GM12878 (cell line): ENCODE data around the gene ADAMTS3. TPM values are rescaled to one million over a fixed set of nuclear protein-coding genes. Genes with fewer than 3 reads are reported as not detected.

Source experiments
- ATAC-seq: fragments of 200-7000 bp; cut with Tn5 transposase; 3 replicates; pipeline ENCODE4 v1.9.1; 2020; ENCODE audit warnings: mild to moderate bottlenecking, moderate library complexity
- BruUV-seq: library from RNA; stranded (reverse); fragments of 400-500 nt; replicated peaks from 2 replicates; lab custom pipeline; 2021; lab: Mats Ljungman, UMichigan
- CTCF ChIA-PET: fragments of 300-600 bp; sonication (Branson Sonifier 250); formaldehyde crosslinking; extraction: SDS; loops from one replicate; lab custom pipeline; 2021; ENCODE audit warnings: inconsistent platforms; lab: Yijun Ruan, JAX
- POLR2A ChIA-PET: fragments of 350-600 bp; formaldehyde crosslinking; extraction: SDS; loops from one replicate; lab custom pipeline; 2021; ENCODE audit warnings: inconsistent platforms; lab: Charles Lee
- RAD21 ChIA-PET: fragments of 300-600 bp; sonication (Branson Sonifier 250); formaldehyde crosslinking; loops from one replicate; lab custom pipeline; 2023; ENCODE audit warnings: antibody characterized with exemption; ENCODE audit not compliant: unreplicated experiment; lab: Charles Lee
- SMC1A ChIA-PET: fragments of 300-600 bp; sonication (Branson Sonifier 250); formaldehyde crosslinking; loops from one replicate; lab custom pipeline; 2023; ENCODE audit not compliant: unreplicated experiment, uncharacterized antibody; lab: Charles Lee
- DNase-seq: peaks from one replicate; pipeline ENCODE4 v3.0.0-alpha.2; 2011; ENCODE audit warnings: low read depth, low spot score
- FAIRE-seq: peaks from 3 replicates; lab custom pipeline; 2011; peaks lifted over from hg19 to GRCh38; lab: Jason Lieb, UNC
- H2AFZ ChIP-seq: 2 replicates; pipeline ENCODE4 v1.6.0; 2011; ENCODE audit warnings: low read depth, low read length, control low read depth; ENCODE audit not compliant: control insufficient read depth
- H3K27ac ChIP-seq: 2 replicates; pipeline ENCODE4 v1.5.1; 2011; ENCODE audit warnings: control low read depth; ENCODE audit not compliant: control insufficient read depth, insufficient read depth
- H3K27me3 ChIP-seq, 2 experiments: replicated peaks in 1 of 2; 2 replicates each; pipeline versions ENCODE4 v1.6.0 to v1.6.1; 2011; ENCODE audit warnings: low read length in 1 of 2; ENCODE audit not compliant: control insufficient read depth in 2 of 2, insufficient read depth in 2 of 2
- H3K36me3 ChIP-seq, 2 experiments: 2 replicates each; pipeline ENCODE4 v1.5.1; 2011; ENCODE audit warnings: low read length in 1 of 2; ENCODE audit not compliant: control insufficient read depth in 2 of 2, insufficient read depth in 2 of 2
- H3K4me1 ChIP-seq: 2 replicates; pipeline ENCODE4 v1.6.1; 2011; ENCODE audit warnings: mild to moderate bottlenecking, low read length, moderate library complexity, mixed read lengths; ENCODE audit not compliant: control insufficient read depth, insufficient read depth
- H3K4me2 ChIP-seq: 2 replicates; pipeline ENCODE4 v1.6.0; 2011; ENCODE audit warnings: control low read depth; ENCODE audit not compliant: control insufficient read depth, insufficient read depth
- H3K4me3 ChIP-seq: fragments of 200-600 bp; sonication (generic); 2 replicates; pipeline ENCODE4 v1.5.1; 2016
- H3K79me2 ChIP-seq: 2 replicates; pipeline ENCODE4 v1.6.0; 2011; ENCODE audit warnings: low read length; ENCODE audit not compliant: control insufficient read depth, insufficient read depth
- H3K9ac ChIP-seq: 2 replicates; pipeline ENCODE4 v1.8.0; 2011; ENCODE audit warnings: low read length, control low read depth, mixed read lengths; ENCODE audit not compliant: control insufficient read depth, insufficient read depth
- H3K9me3 ChIP-seq: replicated peaks from 3 replicates; pipeline ENCODE4 v1.5.1; 2011; ENCODE audit warnings: mild to moderate bottlenecking, low read length; ENCODE audit not compliant: control insufficient read depth, insufficient read depth
- H4K20me1 ChIP-seq: 2 replicates; pipeline ENCODE4 v1.6.0; 2011; ENCODE audit not compliant: control insufficient read depth, insufficient read depth
- IRF5 ChIP-seq: fragments of 450-650 bp; IDR thresholded peaks from 2 replicates; pipeline ENCODE4 v1.6.1; 2017; ENCODE audit warnings: borderline replicate concordance
- LARP7 ChIP-seq: fragments of 450-650 bp; IDR thresholded peaks from 2 replicates; pipeline ENCODE4 v1.6.1; 2017; ENCODE audit warnings: mild to moderate bottlenecking
- SIX5 ChIP-seq: IDR thresholded peaks from 2 replicates; pipeline ENCODE4 v1.6.1; 2011; ENCODE audit warnings: mild to moderate bottlenecking, low read depth, low read length, moderate library complexity; ENCODE audit not compliant: severe bottlenecking
- SMC3 ChIP-seq: IDR thresholded peaks from 2 replicates; pipeline ENCODE4 v1.6.1; 2011; ENCODE audit warnings: low read length, improper control_type of control experiment, borderline replicate concordance
- SRF ChIP-seq, 2 experiments: IDR thresholded peaks; 2 replicates each; pipeline ENCODE4 v1.6.1; 2011; ENCODE audit warnings: low read depth in 2 of 2, low read length in 2 of 2, mild to moderate bottlenecking in 1 of 2, moderate library complexity in 1 of 2
- WGBS: methylation state at CpG from one replicate; pipeline ENCODE4 v1.1.6; 2016; ENCODE audit warnings: low lambda C conversion rate; ENCODE audit not compliant: insufficient replicate concordance, insufficient coverage; ENCODE audit errors: missing lambda C conversion rate; 5-methylcytosine and 5-hydroxymethylcytosine counted together
- in situ Hi-C: fragments of 300-500 bp; cut with MboI; formaldehyde crosslinking; loops from 9 replicates; pipeline ENCODE4 v1.14.3; 2018; ENCODE audit warnings: mixed read lengths
- intact Hi-C: fragments of 100-400 bp; cut with micrococcal nuclease; formaldehyde crosslinking; loops from one replicate; pipeline ENCODE4 v1.14.2; 2022; ENCODE audit not compliant: unreplicated experiment
- polyA plus RNA-seq, 11 experiments: library from polyadenylated mRNA; depleted of rRNA in 4 of 11; unstranded in 6 of 11; stranded (reverse) in 5 of 11; fragments of >200 nt; fragmentation: Nextera tagmentation in 4 of 11; fragmentation: Illumina TruSeq in 1 of 11; extraction: Ambion mirVana in 4 of 11; extraction: Trizol in 1 of 11; gene quantifications; 1 replicate in 1 of 11; 2 replicates in 10 of 11; pipeline versions ENCODE4 v1.2.1 to v1.2.3, GENCODE V29; 2011 to 2016; ENCODE audit warnings: inconsistent platforms in 2 of 11, missing spikeins in 2 of 11, low read depth in 1 of 11
- total RNA-seq, 4 experiments: library from RNA; depleted of rRNA in 3 of 4; stranded (reverse); fragments of >200 nt in 3 of 4; fragmentation: Illumina TruSeq in 1 of 4; extraction: Trizol in 1 of 4; gene quantifications; 2 replicates each; pipeline versions ENCODE4 v1.2.1 to v1.2.3, GENCODE V29; 2013 to 2021
- TF ChIP-seq, protein P1 (sequence below): fragments of 450-650 bp; IDR thresholded peaks from 2 replicates; pipeline ENCODE4 v1.6.1; 2017; ENCODE audit warnings: mild to moderate bottlenecking, low read depth, inconsistent platforms; ENCODE audit not compliant: poor library complexity, severe bottlenecking

Gene ADAMTS3
- total and polyA plus RNA-seq, 10 of the 15 experiments (the other 5 are each of a cell fraction or from before 2014, with no cell fraction given): under 0.01 to 0.07 (median 0.02) TPM; not detected in 6

DNA sequence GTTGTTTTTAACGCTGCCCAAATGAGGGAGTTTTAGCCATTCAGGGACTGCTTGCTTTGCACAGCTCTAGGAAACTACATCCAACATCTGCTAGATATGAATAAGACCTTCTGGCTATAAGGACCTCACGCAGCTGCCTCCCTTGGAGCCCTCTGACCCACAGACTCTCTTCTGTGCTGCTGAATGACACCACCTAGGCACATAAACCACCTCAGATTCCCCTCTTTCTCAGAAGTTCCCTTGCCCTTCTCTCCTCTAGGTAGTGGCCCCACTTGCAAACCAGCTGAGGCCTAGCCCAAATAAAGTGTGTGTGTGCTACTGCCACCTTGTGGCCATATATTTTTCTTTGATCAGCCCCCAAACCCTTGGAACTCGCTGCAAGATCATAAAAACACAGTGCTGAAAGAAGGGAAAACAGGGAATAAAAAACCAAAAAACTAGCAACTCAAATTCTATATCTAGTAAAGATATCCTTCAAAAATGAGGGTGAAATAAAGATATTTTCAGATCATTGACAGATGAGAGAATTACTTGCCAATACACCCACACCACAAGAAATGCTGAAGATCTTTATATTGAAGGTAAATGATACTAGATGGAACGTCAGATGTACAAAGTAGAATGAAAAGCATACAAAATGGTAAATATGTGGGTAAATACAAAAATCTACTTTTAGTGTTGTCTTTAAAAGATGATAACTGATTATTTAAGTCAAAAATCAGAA, 265.9 kb downstream of the ADAMTS3 start (continued):
- TF ChIP-seq, protein P1, sequence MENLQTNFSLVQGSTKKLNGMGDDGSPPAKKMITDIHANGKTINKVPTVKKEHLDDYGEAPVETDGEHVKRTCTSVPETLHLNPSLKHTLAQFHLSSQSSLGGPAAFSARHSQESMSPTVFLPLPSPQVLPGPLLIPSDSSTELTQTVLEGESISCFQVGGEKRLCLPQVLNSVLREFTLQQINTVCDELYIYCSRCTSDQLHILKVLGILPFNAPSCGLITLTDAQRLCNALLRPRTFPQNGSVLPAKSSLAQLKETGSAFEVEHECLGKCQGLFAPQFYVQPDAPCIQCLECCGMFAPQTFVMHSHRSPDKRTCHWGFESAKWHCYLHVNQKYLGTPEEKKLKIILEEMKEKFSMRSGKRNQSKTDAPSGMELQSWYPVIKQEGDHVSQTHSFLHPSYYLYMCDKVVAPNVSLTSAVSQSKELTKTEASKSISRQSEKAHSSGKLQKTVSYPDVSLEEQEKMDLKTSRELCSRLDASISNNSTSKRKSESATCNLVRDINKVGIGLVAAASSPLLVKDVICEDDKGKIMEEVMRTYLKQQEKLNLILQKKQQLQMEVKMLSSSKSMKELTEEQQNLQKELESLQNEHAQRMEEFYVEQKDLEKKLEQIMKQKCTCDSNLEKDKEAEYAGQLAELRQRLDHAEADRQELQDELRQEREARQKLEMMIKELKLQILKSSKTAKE: no peak
- peak; percentile 70 for TF ChIP-seq SMC3

DNA sequence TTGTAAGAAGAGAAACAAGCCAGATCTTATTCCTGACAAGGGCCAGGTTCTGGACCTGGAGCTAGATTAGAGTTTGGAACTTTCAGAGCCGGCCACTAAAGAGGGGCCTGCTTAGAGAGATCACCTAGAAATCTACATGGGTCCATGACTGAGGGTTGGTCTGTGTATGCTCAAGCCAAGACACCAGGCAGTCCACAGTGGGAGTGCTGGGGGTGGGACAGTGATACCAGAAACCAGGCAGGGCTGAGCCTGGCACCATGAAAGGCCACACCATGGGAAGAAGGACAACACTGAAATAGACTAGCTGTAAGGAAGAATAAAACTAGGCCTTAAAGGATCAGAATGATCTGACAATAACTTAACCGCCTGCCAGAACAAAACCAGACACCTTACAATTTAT, 267.3 kb downstream of the ADAMTS3 start:
- 71% methylated on average over 2 of the region's 2 CpGs for WGBS
- ATAC-seq: no peak
- H3K9ac ChIP-seq: no peak overlapping the region
- H3K4me2 ChIP-seq: no peak overlapping the region
- H3K27me3 ChIP-seq: no peaks in the 10 kb centered on the region; a peak in 1 of 4 replicates
- intact Hi-C loops (loop anchor here (5.0 to 10.0 kb wide), 2 partner anchors 1029 to 1697 kb away; no protein-coding TSS in a partner anchor), in situ Hi-C loops (loop anchor here (25.0 kb wide), 1 partner anchor 711 kb away; no protein-coding TSS in a partner anchor)
- ChIA-PET RAD21 (interaction anchor here (0.9 to 1.1 kb wide), 3 partner anchors 16 to 1072 kb away, joined by 3 read pairs; no protein-coding TSS in a partner anchor), SMC1A (interaction anchor here (0.7 to 3.8 kb wide), 6 partner anchors 8 to 1030 kb away, joined by 3 to 22 read pairs (median 3); no protein-coding TSS in a partner anchor), CTCF (interaction anchor here (0.8 to 7.1 kb wide), 9 partner anchors 15 to 1073 kb away, joined by 3 to 39 read pairs (median 3); no protein-coding TSS in a partner anchor), POLR2A (no interaction called here)
- no peak for FAIRE-seq
- DNase-seq: no peak
- H3K9me3 ChIP-seq: no peaks in the 10 kb centered on the region
- no peak overlapping the region for H3K4me3 ChIP-seq
- TF ChIP-seq IRF5 (no peak), LARP7 (no peak), SRF (IDR thresholded peaks at IDR 0.05; ENCODE audit: low read depth in 2 of 2, low read length in 2 of 2) (no peak), SIX5 (no peak)
- H3K79me2 ChIP-seq: no peaks in the 10 kb centered on the region
- no peaks in the 10 kb centered on the region for H3K4me1 ChIP-seq
- no peaks in the 10 kb centered on the region for H4K20me1 ChIP-seq
- H3K27ac ChIP-seq: no peak overlapping the region
- H2AFZ ChIP-seq: no peak overlapping the region
- no TSS peak for BruUV-seq
- no peaks in the 10 kb centered on the region for H3K36me3 ChIP-seq
